GM23338 (cell line): ENCODE results near the gene MGRN1. TPM values are rescaled to one million over a fixed set of nuclear protein-coding genes. Genes with fewer than 3 reads are reported as not detected.

Experiments used
- ATAC-seq: fragments of 200-7000 bp; cut with Tn5 transposase; 3 replicates; pipeline ENCODE4 v1.9.1; 2020
- DNase-seq: peaks from one replicate; pipeline ENCODE4 v3.0.0-alpha.2; 2015; ENCODE audit warnings: low spot score
- H2AFZ ChIP-seq: fragments of 200-600 bp; sonication (generic); 2 replicates; pipeline ENCODE4 v1.8.0; 2016; ENCODE audit warnings: antibody characterized with exemption, mild to moderate bottlenecking, moderate library complexity
- H3F3A ChIP-seq: fragments of 200-600 bp; sonication (generic); replicated peaks from 2 replicates; pipeline ENCODE4 v1.8.0; 2017; ENCODE audit warnings: antibody characterized with exemption, mixed run types, low read depth
- H3K27ac ChIP-seq: fragments of 200-600 bp; sonication (generic); 2 replicates; pipeline ENCODE4 v1.6.1; 2016; ENCODE audit warnings: low read depth
- H3K27me3 ChIP-seq: fragments of 200-600 bp; sonication (generic); 2 replicates; pipeline ENCODE4 v1.8.0; 2016; ENCODE audit warnings: mild to moderate bottlenecking, mixed run types, moderate library complexity; ENCODE audit not compliant: insufficient read depth
- H3K36me3 ChIP-seq: fragments of 200-600 bp; sonication (generic); 2 replicates; pipeline ENCODE4 v1.8.0; 2016; ENCODE audit warnings: mild to moderate bottlenecking; ENCODE audit not compliant: insufficient read depth
- H3K4me1 ChIP-seq: fragments of 200-600 bp; sonication (generic); 2 replicates; pipeline ENCODE4 v1.8.0; 2016; ENCODE audit warnings: mild to moderate bottlenecking, moderate library complexity; ENCODE audit not compliant: insufficient read depth
- H3K4me2 ChIP-seq: fragments of 200-600 bp; sonication (generic); 2 replicates; pipeline ENCODE4 v1.7.1; 2017; ENCODE audit warnings: mixed run types
- H3K4me3 ChIP-seq: fragments of 200-600 bp; sonication (generic); 2 replicates; pipeline ENCODE4 v1.6.1; 2016; ENCODE audit warnings: mixed run types
- H3K79me2 ChIP-seq: fragments of 200-600 bp; sonication (generic); replicated peaks from 2 replicates; pipeline ENCODE4 v1.8.0; 2017; ENCODE audit warnings: mild to moderate bottlenecking; ENCODE audit not compliant: insufficient read depth
- H3K9me2 ChIP-seq: fragments of 200-600 bp; sonication (generic); 2 replicates; pipeline ENCODE4 v1.8.0; 2017; ENCODE audit not compliant: insufficient read depth
- H4K20me1 ChIP-seq: fragments of 200-600 bp; sonication (generic); replicated peaks from 2 replicates; pipeline ENCODE4 v1.8.0; 2017; ENCODE audit warnings: mild to moderate bottlenecking; ENCODE audit not compliant: insufficient read depth
- H3K27ac Mint-ChIP-seq: 2 replicates; pipeline ENCODE4 v1.8.0; 2020; ENCODE audit warnings: inconsistent platforms, mild to moderate bottlenecking, moderate library complexity, mixed read lengths
- H3K27me3 Mint-ChIP-seq: 3 replicates; pipeline ENCODE4 v1.8.0; 2022; ENCODE audit warnings: low read depth, mild to moderate bottlenecking, moderate library complexity, mixed read lengths, inconsistent platforms; ENCODE audit not compliant: insufficient read depth, poor library complexity
- H3K36me3 Mint-ChIP-seq: 3 replicates; pipeline ENCODE4 v1.8.0; 2021; ENCODE audit warnings: low read depth, mild to moderate bottlenecking, inconsistent platforms, moderate library complexity, mixed read lengths
- H3K4me1 Mint-ChIP-seq: 3 replicates; pipeline ENCODE4 v1.8.0; 2020; ENCODE audit warnings: mild to moderate bottlenecking, inconsistent platforms, mixed read lengths
- H3K4me3 Mint-ChIP-seq: 3 replicates; pipeline ENCODE4 v1.8.0; 2021; ENCODE audit warnings: moderate library complexity, mild to moderate bottlenecking, inconsistent platforms, mixed read lengths
- H3K9me3 Mint-ChIP-seq: 3 replicates; pipeline ENCODE4 v1.8.0; 2020; ENCODE audit warnings: moderate library complexity, mild to moderate bottlenecking, inconsistent platforms, mixed read lengths
- CREB1 ChIP-seq: fragments of 250-450 bp; sonication (Bioruptor Pico); IDR thresholded peaks from 2 replicates; pipeline ENCODE4 v1.5.0; 2020; ENCODE audit warnings: low read depth, mild to moderate bottlenecking, moderate library complexity
- CTCF ChIP-seq, 2 experiments: fragments of 200-600 bp in 1 of 2; sonication (generic) in 1 of 2; conservative IDR thresholded peaks; 2 replicates each; pipeline versions ENCODE4 v1.5.1 to v1.6.1; 2016 to 2017; ENCODE audit warnings: antibody characterized with exemption in 2 of 2, low read depth in 2 of 2, mild to moderate bottlenecking in 2 of 2, moderate library complexity in 1 of 2
- EZH2 ChIP-seq: fragments of 200-600 bp; sonication (generic); IDR thresholded peaks from one replicate; pipeline ENCODE4 v1.8.0; 2017; ENCODE audit warnings: antibody characterized with exemption, mild to moderate bottlenecking, low read depth; ENCODE audit not compliant: unreplicated experiment
- EZH2phosphoT487 ChIP-seq: fragments of 200-600 bp; sonication (generic); IDR thresholded peaks from one replicate; pipeline ENCODE4 v1.8.1; 2018; ENCODE audit warnings: antibody characterized with exemption; ENCODE audit not compliant: unreplicated experiment
- JUNB ChIP-seq: IDR thresholded peaks from one replicate; pipeline ENCODE4 v1.6.1; 2016; ENCODE audit warnings: antibody characterized with exemption; ENCODE audit not compliant: unreplicated experiment
- NANOG ChIP-seq: IDR thresholded peaks from 2 replicates; pipeline ENCODE4 v1.6.1; 2016; ENCODE audit warnings: antibody characterized with exemption, borderline replicate concordance
- POLR2AphosphoS5 ChIP-seq: IDR thresholded peaks from 2 replicates; pipeline ENCODE4 v1.6.1; 2016; ENCODE audit warnings: antibody characterized with exemption, low read depth
- REST ChIP-seq: IDR thresholded peaks from one replicate; pipeline ENCODE4 v1.6.1; 2018; ENCODE audit warnings: antibody characterized with exemption; ENCODE audit not compliant: unreplicated experiment
- STAT1 ChIP-seq: IDR thresholded peaks from one replicate; pipeline ENCODE4 v1.6.1; 2016; ENCODE audit warnings: antibody characterized with exemption; ENCODE audit not compliant: unreplicated experiment
- ZNF114 ChIP-seq: fragments of 250-450 bp; sonication (Bioruptor Pico); IDR thresholded peaks from 2 replicates; pipeline ENCODE4 v1.5.0; 2020; ENCODE audit warnings: mild to moderate bottlenecking, moderate library complexity
- ZNF331 ChIP-seq: fragments of 250-450 bp; sonication (Bioruptor Pico); IDR thresholded peaks from 2 replicates; pipeline ENCODE4 v1.5.0; 2020; ENCODE audit warnings: low read depth, mild to moderate bottlenecking, moderate library complexity
- polyA plus RNA-seq: library from polyadenylated mRNA; unstranded; fragments of >200 nt; fragmentation: Nextera tagmentation; extraction: Ambion mirVana; gene quantifications from 2 replicates; pipeline ENCODE4 v1.2.1, GENCODE V29; 2016
- total RNA-seq: library from RNA; depleted of rRNA; stranded (reverse); fragments of >200 nt; shearing (Covaris generic); gene quantifications from 2 replicates; pipeline ENCODE4 v1.2.3, GENCODE V29; 2014

The MGRN1 gene
- total and polyA plus RNA-seq, 2 experiments from 2014 or later = 13.1 to 71.8 TPM

- TF ChIP-seq CREB1 (CRISPR knock-in tag) = no peak
- TF ChIP-seq STAT1 = no peak
- no peak for TF ChIP-seq JUNB
- no peak for TF ChIP-seq REST
- TF ChIP-seq ZNF331 (CRISPR knock-in tag) = no peak
- TF ChIP-seq EZH2 = no peak
- TF ChIP-seq ZNF114 (CRISPR knock-in tag) = no peak
- no peak for TF ChIP-seq EZH2phosphoT487
- no peak for TF ChIP-seq POLR2AphosphoS5
- no peak for TF ChIP-seq CTCF (conservative IDR thresholded peaks at IDR 0.05; ENCODE audit: low read depth in 2 of 2)
Observed at GRCh38 chr16:4628283-4628682, 3.7 kb downstream of the MGRN1 start (continued).

- peaks cover 17% of the 10 kb centered on the region for H4K20me1 ChIP-seq
- no peak overlapping the region for H3K27ac ChIP-seq
- no peak overlapping the region for H2AFZ ChIP-seq
- no peak overlapping the region for H3K4me3 ChIP-seq
- Mint-ChIP-seq H3K27ac (no peak overlapping the region), H3K36me3 (peaks cover 5% of the 10 kb centered on the region; the same call in 1 of the 3 replicates), H3K4me1 (peaks cover 13% of the 10 kb centered on the region), H3K4me3 (no peak overlapping the region), H3K9me3 (no peaks in the 10 kb centered on the region), H3K27me3 (peaks cover 2% of the 10 kb centered on the region)
- H3K27me3 ChIP-seq = no peaks in the 10 kb centered on the region
- peaks cover 97% of the 10 kb centered on the region for H3K79me2 ChIP-seq
- H3K4me1 ChIP-seq = no peaks in the 10 kb centered on the region
- DNase-seq = no peak
- no peak for ATAC-seq
- H3K36me3 ChIP-seq = peaks cover 4% of the 10 kb centered on the region; the same call in 1 of the 2 replicates
- no peaks in the 10 kb centered on the region for H3K9me2 ChIP-seq
- no peak overlapping the region for H3K4me2 ChIP-seq
- H3F3A ChIP-seq = no peaks in the 10 kb centered on the region
- no peak for TF ChIP-seq STAT1
- TF ChIP-seq NANOG = no peak
- TF ChIP-seq CTCF (conservative IDR thresholded peaks at IDR 0.05; ENCODE audit: low read depth in 2 of 2) = no peak
- no peak for TF ChIP-seq REST
- TF ChIP-seq JUNB = no peak
Observed at GRCh38 chr16:4631444-4631843, 6.8 kb downstream of the MGRN1 start.
